Thyroid gland (tissue), 4 donors: ENCODE measurements around the gene RAPGEFL1. TPM values are rescaled to one million over a fixed set of nuclear protein-coding genes. Genes with fewer than 3 reads are reported as not detected.
A peak's percentile ranks its signal among the peaks of the same experiment; 100 is the strongest.
"Not testable (repeated sequence)": the region's sequence is repeated elsewhere in the genome, so short reads cannot be mapped to it uniquely, and the experiment has no call there.

Source experiments
- DNase-seq, 2 donors: peaks; one replicate each; pipeline ENCODE4 v3.0.0-alpha.2; 2019
- H3K27ac ChIP-seq, 3 donors: fragments of 200-600 bp; sonication (generic); 1 replicate in 2 of 3; 2 replicates in 1 of 3; pipeline ENCODE4 v1.5.1; 2016 to 2019; ENCODE audit warnings: mild to moderate bottlenecking in 1 of 3, moderate library complexity in 1 of 3
- H3K27me3 ChIP-seq: fragments of 200-600 bp; sonication (generic); one replicate; pipeline ENCODE4 v1.5.1; 2019
- H3K36me3 ChIP-seq, 2 donors: fragments of 200-600 bp; sonication (generic); one replicate each; pipeline ENCODE4 v1.5.1; 2016 to 2019
- H3K4me1 ChIP-seq, 2 donors: fragments of 200-600 bp; sonication (generic); one replicate each; pipeline ENCODE4 v1.5.1; 2017 to 2019
- H3K4me3 ChIP-seq, 3 donors: fragments of 200-600 bp; sonication (generic); replicated peaks in 1 of 3; 1 replicate in 2 of 3; 2 replicates in 1 of 3; pipeline ENCODE4 v1.5.1; 2016; ENCODE audit warnings: mild to moderate bottlenecking in 1 of 3
- H3K9me3 ChIP-seq: fragments of 200-600 bp; sonication (generic); one replicate; pipeline ENCODE4 v1.5.1; 2017
- POLR2A ChIP-seq, 2 donors: fragments of 450-650 bp; IDR thresholded peaks; one replicate each; pipeline ENCODE4 v1.6.1; 2017; ENCODE audit warnings: antibody characterized with exemption in 2 of 2, mild to moderate bottlenecking in 2 of 2, moderate library complexity in 1 of 2
- WGBS, 2 donors: methylation state at CpG; one replicate each; pipeline ENCODE4 v1.1.5; 2017; 5-methylcytosine and 5-hydroxymethylcytosine counted together
- intact Hi-C: fragments of 100-400 bp; cut with DNase I; formaldehyde crosslinking; loops from one replicate; pipeline ENCODE4 v1.15.1; 2023
- total RNA-seq, 4 donors: library from RNA; depleted of rRNA; stranded (reverse); fragments of >200 nt; gene quantifications; one replicate each; pipeline ENCODE4 v1.2.3, GENCODE V29; 2016
- TF ChIP-seq, protein P1 (sequence below), 6 experiments: fragments of 200-600 bp in 3 of 6; fragments of 450-650 bp in 3 of 6; sonication (generic) in 3 of 6; IDR thresholded peaks; one replicate each; pipeline ENCODE4 v1.5.1; 2016 to 2019; ENCODE audit warnings: antibody characterized with exemption in 6 of 6, mild to moderate bottlenecking in 2 of 6, inconsistent platforms in 1 of 6, moderate library complexity in 1 of 6

The RAPGEFL1 gene
- total RNA-seq, 4 donors from 2014 or later = 1.3 to 5.2 (median 4.1) TPM

DNA sequence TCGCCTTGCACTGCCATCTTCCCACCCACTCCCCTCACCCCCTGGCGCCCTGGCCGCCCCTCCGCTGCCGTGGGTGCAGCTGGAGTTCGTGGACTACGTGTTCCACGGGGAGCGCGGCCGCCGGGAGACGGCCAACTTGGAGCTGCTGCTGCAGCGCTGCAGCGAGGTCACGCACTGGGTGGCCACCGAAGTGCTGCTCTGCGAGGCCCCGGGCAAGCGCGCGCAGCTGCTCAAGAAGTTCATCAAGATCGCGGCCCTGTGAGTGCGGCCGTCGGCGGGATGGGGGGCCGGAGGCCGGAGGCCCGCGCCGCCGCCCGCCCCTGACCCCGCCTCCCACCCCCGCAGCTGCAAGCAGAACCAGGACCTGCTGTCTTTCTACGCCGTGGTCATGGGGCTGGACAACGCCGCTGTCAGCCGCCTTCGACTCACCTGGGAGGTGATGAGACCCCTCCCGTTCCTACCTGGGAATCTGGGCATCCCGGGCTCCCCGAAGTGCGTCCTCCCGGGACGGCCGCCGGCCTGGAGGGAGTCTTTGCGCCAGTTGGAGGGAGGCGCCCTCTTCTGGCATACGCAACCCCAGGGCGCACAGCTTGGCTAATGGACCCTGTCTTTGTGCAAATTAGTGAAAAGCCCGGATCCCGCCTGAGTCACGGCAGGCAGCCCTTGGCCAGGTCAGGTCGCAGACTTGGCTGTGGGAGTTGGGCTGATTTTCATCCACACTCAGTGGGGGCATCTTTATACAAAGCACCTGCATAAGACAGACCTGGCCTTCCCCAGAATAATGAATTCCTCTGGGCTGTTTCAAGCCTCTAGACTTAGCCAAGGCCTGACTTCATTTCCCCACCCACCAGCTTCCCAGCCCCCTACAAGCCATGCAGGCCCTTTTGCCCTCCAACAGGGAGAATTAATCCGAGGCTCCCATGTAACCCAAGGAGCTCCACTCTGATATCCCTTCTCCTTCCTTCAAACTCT, 14.3 kb downstream of the RAPGEFL1 start:
- H3K4me3 ChIP-seq = peak overlapping the region in 2 of 3 donors; percentile 30 to 53
- TF ChIP-seq, protein P1, sequence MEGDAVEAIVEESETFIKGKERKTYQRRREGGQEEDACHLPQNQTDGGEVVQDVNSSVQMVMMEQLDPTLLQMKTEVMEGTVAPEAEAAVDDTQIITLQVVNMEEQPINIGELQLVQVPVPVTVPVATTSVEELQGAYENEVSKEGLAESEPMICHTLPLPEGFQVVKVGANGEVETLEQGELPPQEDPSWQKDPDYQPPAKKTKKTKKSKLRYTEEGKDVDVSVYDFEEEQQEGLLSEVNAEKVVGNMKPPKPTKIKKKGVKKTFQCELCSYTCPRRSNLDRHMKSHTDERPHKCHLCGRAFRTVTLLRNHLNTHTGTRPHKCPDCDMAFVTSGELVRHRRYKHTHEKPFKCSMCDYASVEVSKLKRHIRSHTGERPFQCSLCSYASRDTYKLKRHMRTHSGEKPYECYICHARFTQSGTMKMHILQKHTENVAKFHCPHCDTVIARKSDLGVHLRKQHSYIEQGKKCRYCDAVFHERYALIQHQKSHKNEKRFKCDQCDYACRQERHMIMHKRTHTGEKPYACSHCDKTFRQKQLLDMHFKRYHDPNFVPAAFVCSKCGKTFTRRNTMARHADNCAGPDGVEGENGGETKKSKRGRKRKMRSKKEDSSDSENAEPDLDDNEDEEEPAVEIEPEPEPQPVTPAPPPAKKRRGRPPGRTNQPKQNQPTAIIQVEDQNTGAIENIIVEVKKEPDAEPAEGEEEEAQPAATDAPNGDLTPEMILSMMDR (IDR thresholded peaks at IDR 0.05) = peak; percentile 37 to 66 (median 51)
- no peak for TF ChIP-seq POLR2A (IDR thresholded peaks at IDR 0.05)
- H3K27me3 ChIP-seq = no peaks in the 10 kb centered on the region
- H3K27ac ChIP-seq = peak overlapping the region in 1 of 3 donors; percentile 37
- intact Hi-C loops = no loop called here
- 4 to 8% methylated on average over 19 to 27 of the region's 60 CpGs for WGBS, 2 donors
- H3K36me3 ChIP-seq = no peaks in the 10 kb centered on the region
- H3K4me1 ChIP-seq = peaks cover 0 to 12% of the 10 kb centered on the region in 2 donors
- DNase-seq = peak; percentile 82 to 84
- no peaks in the 10 kb centered on the region for H3K9me3 ChIP-seq

DNA sequence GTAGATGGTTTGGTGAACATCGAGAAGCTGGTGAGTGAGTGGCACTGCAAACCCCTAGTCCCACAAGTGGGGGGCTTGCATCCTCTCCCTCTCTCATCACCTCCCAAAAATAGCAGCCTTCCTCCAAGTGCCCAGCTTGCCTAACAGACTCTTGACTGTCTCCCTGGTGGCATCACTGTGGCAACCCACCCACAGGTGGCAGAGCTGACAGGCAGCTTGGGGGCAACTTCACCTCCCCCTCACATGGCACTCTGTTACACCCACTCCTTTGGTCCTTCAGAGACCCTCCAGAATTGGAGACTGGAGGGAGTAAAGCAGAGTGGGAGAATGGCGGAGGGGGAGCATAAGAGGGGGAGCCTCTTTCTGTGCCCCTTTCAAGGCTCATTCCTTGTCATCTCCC, 15.7 kb downstream of the RAPGEFL1 start:
- 96 to 100% methylated on average over 2 of the region's 2 CpGs for WGBS, 2 donors
- H3K4me1 ChIP-seq = peaks cover 0 to 12% of the 10 kb centered on the region in 2 donors
- H3K9me3 ChIP-seq = no peaks in the 10 kb centered on the region
- no peak for DNase-seq
- H3K27ac ChIP-seq = no peak overlapping the region
- intact Hi-C loops = no loop called here
- no peaks in the 10 kb centered on the region for H3K27me3 ChIP-seq
- H3K4me3 ChIP-seq = no peak overlapping the region
- H3K36me3 ChIP-seq = no peaks in the 10 kb centered on the region
- no peak for TF ChIP-seq POLR2A (IDR thresholded peaks at IDR 0.05)
- TF ChIP-seq, protein P1 (IDR thresholded peaks at IDR 0.05) = no peak

DNA sequence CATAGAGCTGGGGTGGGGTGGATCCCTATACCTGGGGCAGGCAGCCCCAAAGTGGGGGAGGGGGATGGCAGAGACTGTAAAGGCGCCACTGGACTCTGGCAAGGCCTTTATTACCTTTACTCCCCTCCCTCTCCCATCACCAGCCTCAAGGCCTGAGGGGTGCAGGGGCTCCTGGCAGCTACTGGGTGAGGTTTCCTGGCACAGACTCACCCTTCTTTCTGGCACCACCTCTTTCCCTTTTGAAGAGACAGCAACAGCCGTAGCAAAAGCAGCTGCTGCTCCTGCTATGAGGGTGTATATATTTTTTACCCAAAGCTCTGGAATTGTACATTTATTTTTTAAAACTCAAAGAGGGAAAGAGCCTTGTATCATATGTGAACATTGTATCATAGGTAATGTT, 17.6 kb downstream of the RAPGEFL1 start:
- no peak overlapping the region for H3K4me3 ChIP-seq
- H3K36me3 ChIP-seq = no peaks in the 10 kb centered on the region
- H3K9me3 ChIP-seq = no peaks in the 10 kb centered on the region
- intact Hi-C loops = no loop called here
- peaks cover 0 to 12% of the 10 kb centered on the region in 2 donors for H3K4me1 ChIP-seq
- 76 to 77% methylated on average over 2 of the region's 2 CpGs for WGBS, 2 donors
- TF ChIP-seq, protein P1 (IDR thresholded peaks at IDR 0.05) = no peak
- TF ChIP-seq POLR2A (IDR thresholded peaks at IDR 0.05) = no peak
- H3K27ac ChIP-seq = no peak overlapping the region
- no peaks in the 10 kb centered on the region for H3K27me3 ChIP-seq
- no peak for DNase-seq

DNA sequence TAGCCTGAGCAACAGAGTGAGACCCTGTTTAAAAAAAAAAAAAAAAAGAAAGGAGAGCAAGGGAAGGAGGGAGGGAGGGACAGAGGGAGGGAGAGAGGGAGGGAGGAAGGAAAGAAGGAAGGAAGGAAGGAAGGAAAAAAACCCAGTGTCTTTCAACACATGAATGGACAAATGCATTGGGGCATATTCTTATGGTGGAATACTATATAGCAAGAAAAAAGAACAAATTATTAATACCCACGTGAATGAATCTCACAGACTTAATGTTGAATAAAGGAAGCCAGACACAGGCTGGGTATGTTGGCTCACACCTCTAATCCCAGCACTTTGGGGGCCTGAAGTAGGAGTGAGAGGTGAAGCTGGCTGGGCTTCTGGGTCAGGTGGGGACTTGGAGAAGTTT, 20.3 kb downstream of the RAPGEFL1 start:
- Histone ChIP-seq H3K4me3 (no peak overlapping the region), H3K27me3 (no peaks in the 10 kb centered on the region), H3K27ac (no peak overlapping the region), H3K36me3 (no peaks in the 10 kb centered on the region), H3K9me3 (no peaks in the 10 kb centered on the region), H3K4me1 (no peaks in the 10 kb centered on the region)
- WGBS, 2 donors = 75 to 87% methylated on average over 1 of the region's 1 CpG
- no peak for DNase-seq
- intact Hi-C loops = no loop called here
- TF ChIP-seq, protein P1 (IDR thresholded peaks at IDR 0.05) = no peak
- TF ChIP-seq POLR2A (IDR thresholded peaks at IDR 0.05) = no peak

DNA sequence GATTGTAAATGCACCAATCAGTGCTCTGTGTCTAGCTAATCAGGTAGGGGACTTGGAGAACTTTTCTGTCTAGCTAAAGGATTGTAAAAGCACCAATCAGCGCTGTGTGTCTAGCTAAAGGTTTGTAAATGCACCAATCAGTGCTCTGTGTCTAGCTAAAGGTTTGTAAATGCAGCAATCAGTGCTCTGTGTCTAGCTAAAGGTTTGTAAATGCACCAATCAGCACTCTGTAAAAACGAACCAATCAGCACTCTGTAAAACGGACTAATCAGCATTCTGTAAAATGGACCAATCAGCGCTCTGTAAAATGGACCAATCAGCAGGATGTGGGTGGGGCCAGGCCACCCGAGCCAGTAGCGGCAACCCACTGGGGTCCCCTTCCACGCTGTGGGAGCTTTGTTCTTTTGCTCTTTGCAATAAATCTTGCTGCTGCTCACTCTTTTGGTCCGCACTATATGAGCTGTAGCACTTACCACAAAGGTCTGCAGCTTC, 20.7 kb downstream of the RAPGEFL1 start:
- intact Hi-C loops, H3K36me3 ChIP-seq, H3K4me1 ChIP-seq, H3K27me3 ChIP-seq, H3K27ac ChIP-seq, DNase-seq, H3K9me3 ChIP-seq, H3K4me3 ChIP-seq: not testable (repeated sequence)
- WGBS, 2 donors = 76 to 80% methylated on average over 8 of the region's 8 CpGs
